Sigmoid colon (tissue), 7 donors: ENCODE results near the gene SIPA1L2. TPM values are rescaled to one million over a fixed set of nuclear protein-coding genes. Genes with fewer than 3 reads are reported as not detected.

Experiments
- DNase-seq: peaks from one replicate; pipeline ENCODE4 v3.0.0-alpha.2; 2019
- H3K27ac ChIP-seq, 4 donors: fragments of 200-600 bp; sonication (generic); one replicate each; pipeline ENCODE4 v1.5.1; 2016 to 2019; ENCODE audit warnings: mild to moderate bottlenecking in 1 of 4
- H3K27me3 ChIP-seq, 3 donors: fragments of 200-600 bp; sonication (generic); one replicate each; pipeline ENCODE4 v1.5.1; 2019; ENCODE audit warnings: mild to moderate bottlenecking in 1 of 3
- H3K36me3 ChIP-seq, 4 donors: fragments of 200-600 bp; sonication (generic); one replicate each; pipeline ENCODE4 v1.5.1; 2016 to 2019
- H3K4me1 ChIP-seq, 4 donors: fragments of 200-600 bp; sonication (generic); one replicate each; pipeline ENCODE4 v1.5.1; 2017 to 2019
- H3K4me3 ChIP-seq, 4 donors: fragments of 200-600 bp; sonication (generic); one replicate each; pipeline ENCODE4 v1.5.1; 2017 to 2019; ENCODE audit warnings: mild to moderate bottlenecking in 2 of 4, moderate library complexity in 1 of 4
- H3K9me3 ChIP-seq, 4 donors: fragments of 200-600 bp in 3 of 4; sonication (generic) in 3 of 4; one replicate each; pipeline versions ENCODE4 v1.5.1 to v1.6.1; 2013 to 2019
- EP300 ChIP-seq, 4 donors: sonication (generic); formaldehyde crosslinking; IDR thresholded peaks; one replicate each; pipeline ENCODE4 v1.6.1; 2017; ENCODE audit warnings: antibody characterized with exemption in 4 of 4
- POLR2A ChIP-seq, 2 donors: fragments of 450-650 bp; IDR thresholded peaks; one replicate each; pipeline ENCODE4 v1.6.1; 2016; ENCODE audit warnings: antibody characterized with exemption in 2 of 2, mild to moderate bottlenecking in 2 of 2, moderate library complexity in 2 of 2
- POLR2AphosphoS5 ChIP-seq, 4 donors: sonication (generic); formaldehyde crosslinking; IDR thresholded peaks; one replicate each; pipeline ENCODE4 v1.6.1; 2017; ENCODE audit warnings: antibody characterized with exemption in 4 of 4
- whole genome bisulfite sequencing, 2 donors: extraction: QIAGEN DNeasy Blood & Tissue Kit; methylation state at CpG; one replicate each; pipeline ENCODE4 v1.1.7; 2013; 5-methylcytosine and 5-hydroxymethylcytosine counted together
- intact Hi-C: fragments of 100-400 bp; cut with DNase I; formaldehyde crosslinking; loops from one replicate; pipeline ENCODE4 v1.15.1; 2023
- polyA plus RNA-seq, 3 donors: library from polyadenylated mRNA; stranded (reverse); fragments of 200-250 nt; gene quantifications; one replicate each; pipeline ENCODE4 v1.2.3, GENCODE V29; 2013
- total RNA-seq, 4 donors: library from RNA; depleted of rRNA; stranded (reverse); fragments of >200 nt; gene quantifications; one replicate each; pipeline ENCODE4 v1.1.0, GENCODE V29; 2016
- TF ChIP-seq, protein P1 (sequence below), 4 experiments: fragments of 450-650 bp in 3 of 4; fragments of 200-600 bp in 1 of 4; IDR thresholded peaks; one replicate each; pipeline ENCODE4 v1.5.1; 2016 to 2019; ENCODE audit warnings: antibody characterized with exemption in 4 of 4, mild to moderate bottlenecking in 3 of 4, moderate library complexity in 2 of 4
- donor health status: healthy with polysubstance abuse.
- donor health status: Bipolar disorder and iron deficiency.
- donor health status: healthy.

The SIPA1L2 gene
- total and polyA plus RNA-seq, 7 donors: 16.2 to 42.5 (median 22.5) TPM

DNA sequence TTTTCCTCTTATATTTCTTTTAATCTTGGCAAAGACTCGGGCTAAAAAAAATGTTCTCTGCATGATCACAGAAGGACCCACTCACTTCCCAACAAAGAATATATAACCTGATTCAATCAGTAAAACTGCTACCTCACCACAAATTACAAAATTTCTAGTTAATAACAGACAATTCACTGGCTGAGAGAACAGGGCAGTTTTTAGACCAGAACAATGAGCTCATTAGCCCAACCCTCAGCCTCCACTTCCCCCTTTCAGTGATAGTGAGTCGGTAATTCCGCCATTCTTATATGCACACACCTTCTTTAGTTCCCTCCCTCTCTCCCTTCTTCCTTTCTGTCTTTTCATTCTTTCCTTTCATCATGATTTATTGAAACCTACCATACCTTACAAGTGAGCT, 8.9 kb downstream of the SIPA1L2 start:
- no peak for TF ChIP-seq POLR2A (IDR thresholded peaks at IDR 0.05)
- TF ChIP-seq POLR2AphosphoS5 (IDR thresholded peaks at IDR 0.05): no peak
- no peak for TF ChIP-seq EP300 (IDR thresholded peaks at IDR 0.05)
- TF ChIP-seq, protein P1, sequence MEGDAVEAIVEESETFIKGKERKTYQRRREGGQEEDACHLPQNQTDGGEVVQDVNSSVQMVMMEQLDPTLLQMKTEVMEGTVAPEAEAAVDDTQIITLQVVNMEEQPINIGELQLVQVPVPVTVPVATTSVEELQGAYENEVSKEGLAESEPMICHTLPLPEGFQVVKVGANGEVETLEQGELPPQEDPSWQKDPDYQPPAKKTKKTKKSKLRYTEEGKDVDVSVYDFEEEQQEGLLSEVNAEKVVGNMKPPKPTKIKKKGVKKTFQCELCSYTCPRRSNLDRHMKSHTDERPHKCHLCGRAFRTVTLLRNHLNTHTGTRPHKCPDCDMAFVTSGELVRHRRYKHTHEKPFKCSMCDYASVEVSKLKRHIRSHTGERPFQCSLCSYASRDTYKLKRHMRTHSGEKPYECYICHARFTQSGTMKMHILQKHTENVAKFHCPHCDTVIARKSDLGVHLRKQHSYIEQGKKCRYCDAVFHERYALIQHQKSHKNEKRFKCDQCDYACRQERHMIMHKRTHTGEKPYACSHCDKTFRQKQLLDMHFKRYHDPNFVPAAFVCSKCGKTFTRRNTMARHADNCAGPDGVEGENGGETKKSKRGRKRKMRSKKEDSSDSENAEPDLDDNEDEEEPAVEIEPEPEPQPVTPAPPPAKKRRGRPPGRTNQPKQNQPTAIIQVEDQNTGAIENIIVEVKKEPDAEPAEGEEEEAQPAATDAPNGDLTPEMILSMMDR (IDR thresholded peaks at IDR 0.05): no peak
- Histone ChIP-seq H3K36me3 (no peaks in the 10 kb centered on the region), H3K27ac (peak overlapping the region; percentile 70 to 81 (median 76)), H3K9me3 (no peaks in the 10 kb centered on the region), H3K27me3 (no peaks in the 10 kb centered on the region), H3K4me1 (peaks cover 0 to 41% (median 23%) of the 10 kb centered on the region in 4 donors), H3K4me3 (no peak overlapping the region)
- WGBS, 2 donors: 58 to 83% methylated on average over 3 of the region's 3 CpGs
- intact Hi-C loops: loop anchor here (5.0 kb wide), 1 partner anchor 44 kb away; no protein-coding TSS in a partner anchor
- DNase-seq: no peak

DNA sequence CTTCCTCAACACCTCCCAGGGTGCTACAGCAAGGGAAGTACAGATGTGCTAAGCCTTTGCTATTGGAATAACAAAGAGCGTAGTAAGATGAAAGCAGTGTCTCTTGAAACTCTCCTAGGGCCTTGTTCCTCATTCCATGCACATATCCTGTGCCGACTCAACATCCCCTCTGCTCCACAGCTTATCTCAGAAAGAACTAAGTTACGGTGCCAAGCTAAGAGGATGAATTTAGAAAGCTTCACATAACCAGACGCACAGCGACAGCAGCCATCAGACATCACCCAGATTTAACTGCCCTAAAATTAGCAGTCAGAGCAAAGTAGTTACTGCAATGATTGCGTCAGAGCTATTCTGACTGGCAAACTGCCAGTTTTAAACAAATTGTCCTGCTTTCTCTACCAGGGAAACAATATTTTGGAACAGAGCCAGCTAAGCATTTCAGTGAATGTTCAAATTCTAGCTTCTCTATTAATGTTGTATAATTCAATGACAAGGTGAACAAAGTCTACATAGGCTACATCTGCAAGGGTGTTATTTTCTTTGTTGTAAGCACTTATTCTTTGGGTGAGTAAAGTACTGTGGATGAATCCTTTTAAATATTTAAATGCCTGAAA, 9.5 kb downstream of the SIPA1L2 start:
- 13 to 34% methylated on average over 6 of the region's 6 CpGs for WGBS, 2 donors
- DNase-seq: peak; percentile 85
- H3K27ac ChIP-seq: peak overlapping the region; percentile 70 to 81 (median 76)
- peaks cover 0 to 41% (median 23%) of the 10 kb centered on the region in 4 donors for H3K4me1 ChIP-seq
- TF ChIP-seq POLR2AphosphoS5 (IDR thresholded peaks at IDR 0.05): peak; percentile 55 to 84 (median 75)
- no peak for TF ChIP-seq POLR2A (IDR thresholded peaks at IDR 0.05)
- TF ChIP-seq EP300 (IDR thresholded peaks at IDR 0.05): peak in 1 of 4 donors; percentile 40
- no peaks in the 10 kb centered on the region for H3K36me3 ChIP-seq
- H3K9me3 ChIP-seq: no peaks in the 10 kb centered on the region
- intact Hi-C loops: loop anchor here (5.0 kb wide), 1 partner anchor 43 kb away; no protein-coding TSS in a partner anchor
- H3K27me3 ChIP-seq: no peaks in the 10 kb centered on the region
- H3K4me3 ChIP-seq: peak overlapping the region in 3 of 4 donors; percentile 2 to 21 (median 5)

DNA sequence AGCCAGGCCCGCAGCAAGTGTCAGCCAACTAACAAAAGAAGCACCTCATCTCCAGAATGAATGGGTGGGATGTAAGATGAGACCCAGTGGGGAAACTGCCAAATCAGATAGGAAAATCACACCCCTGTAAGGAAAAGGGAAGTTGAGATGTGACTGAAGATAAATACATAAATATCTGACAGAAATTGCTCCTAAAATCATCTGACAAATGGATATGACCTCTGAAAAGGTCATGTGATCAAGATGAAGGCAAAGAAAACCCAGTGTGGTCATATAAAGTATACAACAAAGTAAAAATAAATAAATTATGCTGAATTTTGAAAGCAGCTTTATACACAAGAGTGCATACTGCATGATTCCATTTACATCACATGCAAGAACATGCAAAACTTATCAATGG, 12.7 kb downstream of the SIPA1L2 start:
- intact Hi-C loops: no loop called here
- Histone ChIP-seq H3K4me1 (peaks cover 0 to 54% (median 35%) of the 10 kb centered on the region in 4 donors), H3K9me3 (no peaks in the 10 kb centered on the region), H3K27ac (no peak overlapping the region), H3K4me3 (no peak overlapping the region), H3K36me3 (no peaks in the 10 kb centered on the region), H3K27me3 (no peaks in the 10 kb centered on the region)
- TF ChIP-seq EP300 (IDR thresholded peaks at IDR 0.05) (no peak), POLR2A (IDR thresholded peaks at IDR 0.05) (no peak), POLR2AphosphoS5 (IDR thresholded peaks at IDR 0.05) (no peak)
- TF ChIP-seq, protein P1 (IDR thresholded peaks at IDR 0.05): no peak
- 90 to 92% methylated on average over 1 of the region's 1 CpG for WGBS, 2 donors
- DNase-seq: no peak

DNA sequence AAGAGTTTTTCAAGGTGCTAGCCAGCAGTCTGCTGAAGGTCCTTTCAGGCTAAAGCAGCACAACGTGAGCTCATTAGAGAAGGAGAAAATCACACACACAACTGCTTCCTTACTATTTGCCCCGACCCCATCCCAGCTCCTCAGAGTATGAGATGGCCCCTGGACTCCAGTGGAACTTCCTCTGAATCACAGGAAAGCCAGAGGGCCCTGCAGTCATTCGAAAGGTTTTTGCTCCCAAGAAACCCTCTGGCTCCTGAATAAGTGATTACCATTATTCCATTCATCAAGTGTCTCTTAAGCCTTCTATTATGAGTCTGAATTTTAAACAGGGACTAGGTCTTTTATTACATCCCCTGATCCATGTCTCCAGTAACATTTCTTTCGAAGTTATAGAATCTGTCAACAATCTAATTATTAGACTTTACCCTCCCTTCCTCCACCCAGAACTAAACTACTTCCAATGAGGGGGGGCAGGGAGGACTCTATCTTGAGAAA, 14.6 kb downstream of the SIPA1L2 start:
- no peaks in the 10 kb centered on the region for H3K36me3 ChIP-seq
- H3K4me1 ChIP-seq: peaks cover 0 to 43% (median 27%) of the 10 kb centered on the region in 4 donors
- no peaks in the 10 kb centered on the region for H3K27me3 ChIP-seq
- 69 to 85% methylated on average over 4 of the region's 4 CpGs for WGBS, 2 donors
- no peak for DNase-seq
- TF ChIP-seq EP300 (IDR thresholded peaks at IDR 0.05) (no peak), POLR2AphosphoS5 (IDR thresholded peaks at IDR 0.05) (no peak), POLR2A (IDR thresholded peaks at IDR 0.05) (no peak)
- TF ChIP-seq, protein P1 (IDR thresholded peaks at IDR 0.05): no peak
- H3K27ac ChIP-seq: no peak overlapping the region
- H3K9me3 ChIP-seq: no peaks in the 10 kb centered on the region
- no peak overlapping the region for H3K4me3 ChIP-seq
- intact Hi-C loops: no loop called here

DNA sequence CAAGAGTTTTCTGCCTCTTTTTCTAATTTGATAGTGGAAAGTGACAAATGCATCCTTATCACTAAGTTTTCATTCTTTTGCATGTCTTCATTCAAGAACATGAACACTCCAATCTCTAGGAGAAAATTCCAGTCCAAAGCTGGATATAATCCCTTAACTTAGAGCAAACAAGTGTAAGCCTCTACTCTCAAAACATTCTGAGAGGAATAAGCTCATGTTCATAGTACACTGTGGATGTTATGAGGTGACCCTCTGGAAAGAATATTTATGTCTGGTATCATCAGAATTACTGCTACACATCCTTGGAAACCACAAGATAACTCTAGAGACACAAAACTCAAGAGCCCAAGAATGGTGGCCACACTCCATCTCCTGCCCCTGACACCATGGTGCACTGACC, 15.1 kb downstream of the SIPA1L2 start:
- Histone ChIP-seq H3K9me3 (no peaks in the 10 kb centered on the region), H3K36me3 (no peaks in the 10 kb centered on the region), H3K4me3 (no peak overlapping the region), H3K4me1 (peaks cover 0 to 38% (median 21%) of the 10 kb centered on the region in 4 donors), H3K27ac (no peak overlapping the region), H3K27me3 (no peaks in the 10 kb centered on the region)
- DNase-seq: no peak
- intact Hi-C loops: no loop called here
- TF ChIP-seq POLR2AphosphoS5 (IDR thresholded peaks at IDR 0.05) (no peak), POLR2A (IDR thresholded peaks at IDR 0.05) (no peak), EP300 (IDR thresholded peaks at IDR 0.05) (no peak)
- TF ChIP-seq, protein P1 (IDR thresholded peaks at IDR 0.05): no peak
